Measurements from ENCODE around the gene HMCN1.
A peak's percentile ranks its signal among the peaks of the same experiment; 100 is the strongest.
"Not testable (repeated sequence)": the region's sequence is repeated elsewhere in the genome, so short reads cannot be mapped to it uniquely, and the experiment has no call there.

The HMCN1 gene

GRCh38 chr1:186207391-186208085 is 473.3 kb downstream of the HMCN1 start:
- DNase-seq (ENCODE audit: low spot score), result no peak

- no peak for DNase-seq (ENCODE audit: low spot score)
Measured at GRCh38 chr1:186208405-186209129, 474.4 kb downstream of the HMCN1 start.

- no peak for DNase-seq (ENCODE audit: low spot score)
Measured at GRCh38 chr1:186210258-186210657, 476.1 kb downstream of the HMCN1 start.

GRCh38 chr1:186211583-186211982 is 477.4 kb downstream of the HMCN1 start:
- DNase-seq (ENCODE audit: low spot score), result not testable (repeated sequence)

- peak; percentile 28 for DNase-seq (ENCODE audit: low spot score)
Measured at GRCh38 chr1:186212568-186213224, 478.5 kb downstream of the HMCN1 start.

- DNase-seq (ENCODE audit: low spot score), result no peak
Measured at GRCh38 chr1:186213225-186213607, 479.0 kb downstream of the HMCN1 start.

- DNase-seq (ENCODE audit: low spot score), result no peak
Measured at GRCh38 chr1:186214791-186215190, 480.6 kb downstream of the HMCN1 start.

GRCh38 chr1:186215636-186216035 is 481.4 kb downstream of the HMCN1 start:
- DNase-seq (ENCODE audit: low spot score), result no peak

GRCh38 chr1:186218654-186219352 is 484.6 kb downstream of the HMCN1 start:
- no peak for DNase-seq (ENCODE audit: low spot score)

GRCh38 chr1:186220067-186220466 is 485.9 kb downstream of the HMCN1 start:
- no peak for DNase-seq (ENCODE audit: low spot score)

- no peak for DNase-seq (ENCODE audit: low spot score)
Measured at GRCh38 chr1:186220911-186221310, 486.7 kb downstream of the HMCN1 start.

GRCh38 chr1:186225096-186225495 is 490.9 kb downstream of the HMCN1 start:
- DNase-seq (ENCODE audit: low spot score), result no peak

GRCh38 chr1:186228749-186229148 is 494.6 kb downstream of the HMCN1 start:
- DNase-seq (ENCODE audit: low spot score), result no peak

GRCh38 chr1:186231861-186232436 is 497.8 kb downstream of the HMCN1 start:
- no peak for DNase-seq (ENCODE audit: low spot score)

GRCh38 chr1:186234976-186235686 is 500.9 kb downstream of the HMCN1 start:
- DNase-seq (ENCODE audit: low spot score), result peak; percentile 5

- DNase-seq (ENCODE audit: low spot score), result no peak
Measured at GRCh38 chr1:186235696-186236095, 501.5 kb downstream of the HMCN1 start.

- no peak for DNase-seq (ENCODE audit: low spot score)
Measured at GRCh38 chr1:186236921-186237320, 502.7 kb downstream of the HMCN1 start.

- no peak for DNase-seq (ENCODE audit: low spot score)
Measured at GRCh38 chr1:186239171-186239570, 505.0 kb downstream of the HMCN1 start.

GRCh38 chr1:186240436-186240835 is 506.2 kb downstream of the HMCN1 start:
- no peak for DNase-seq (ENCODE audit: low spot score)
